Brain microvascular endothelial cell (primary cell): ENCODE data around the gene FUOM.

ENCODE experiments used
- DNase-seq: peaks from one replicate; pipeline ENCODE4 v3.0.0-alpha.2; 2020
- H3K27ac ChIP-seq: fragments of 250-450 bp; sonication (Bioruptor Pico); 2 replicates; pipeline ENCODE4 v1.5.1; 2020; ENCODE audit warnings: mild to moderate bottlenecking, moderate library complexity
- H3K27me3 ChIP-seq: fragments of 250-450 bp; sonication (Bioruptor Pico); replicated peaks from 2 replicates; pipeline ENCODE4 v1.5.1; 2020; ENCODE audit warnings: mild to moderate bottlenecking
- H3K36me3 ChIP-seq: fragments of 250-450 bp; sonication (Bioruptor Pico); replicated peaks from 2 replicates; pipeline ENCODE4 v1.5.1; 2020; ENCODE audit warnings: mild to moderate bottlenecking
- H3K4me3 ChIP-seq: 2 replicates; pipeline ENCODE4 v1.5.1; 2011; ENCODE audit warnings: low read depth, mild to moderate bottlenecking, control low read depth, low read length, moderate library complexity
- in situ Hi-C: cut with HindIII; loops from 2 replicates; pipeline ENCODE4 v1.10.0; 2017; ENCODE audit warnings: low sequenced_read_pairs, low pct_ligation_motif_present
- TF ChIP-seq, protein P1 (sequence below): IDR thresholded peaks from 2 replicates; pipeline ENCODE4 v1.5.1; 2011; ENCODE audit warnings: low read depth, mild to moderate bottlenecking, moderate library complexity, low read length, control low read depth, inconsistent platforms; ENCODE audit errors: missing control alignments

Gene FUOM

DNA sequence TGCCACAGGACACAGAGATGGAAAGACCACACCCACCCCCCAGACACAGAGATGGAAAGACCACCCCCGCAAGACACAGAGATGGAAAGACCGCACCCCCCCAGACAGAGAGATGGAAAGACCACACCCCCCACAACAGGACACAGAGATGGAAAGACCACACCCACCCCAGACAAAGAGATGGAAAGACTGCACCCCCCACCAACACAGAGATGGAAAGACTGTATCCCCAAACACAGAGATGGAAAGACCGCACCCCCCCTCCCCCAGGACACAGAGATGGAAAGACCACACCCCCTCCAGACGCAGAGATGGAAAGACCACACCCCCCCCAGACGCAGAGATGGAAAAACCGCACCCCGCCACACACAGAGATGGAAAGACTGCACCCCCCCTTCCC lies 41.1 kb downstream of the FUOM start:
- Histone ChIP-seq H3K4me3 (no peak overlapping the region), H3K27ac (no peak overlapping the region), H3K27me3 (no peaks in the 10 kb centered on the region), H3K36me3 (peaks cover 2% of the 10 kb centered on the region)
- TF ChIP-seq, protein P1, sequence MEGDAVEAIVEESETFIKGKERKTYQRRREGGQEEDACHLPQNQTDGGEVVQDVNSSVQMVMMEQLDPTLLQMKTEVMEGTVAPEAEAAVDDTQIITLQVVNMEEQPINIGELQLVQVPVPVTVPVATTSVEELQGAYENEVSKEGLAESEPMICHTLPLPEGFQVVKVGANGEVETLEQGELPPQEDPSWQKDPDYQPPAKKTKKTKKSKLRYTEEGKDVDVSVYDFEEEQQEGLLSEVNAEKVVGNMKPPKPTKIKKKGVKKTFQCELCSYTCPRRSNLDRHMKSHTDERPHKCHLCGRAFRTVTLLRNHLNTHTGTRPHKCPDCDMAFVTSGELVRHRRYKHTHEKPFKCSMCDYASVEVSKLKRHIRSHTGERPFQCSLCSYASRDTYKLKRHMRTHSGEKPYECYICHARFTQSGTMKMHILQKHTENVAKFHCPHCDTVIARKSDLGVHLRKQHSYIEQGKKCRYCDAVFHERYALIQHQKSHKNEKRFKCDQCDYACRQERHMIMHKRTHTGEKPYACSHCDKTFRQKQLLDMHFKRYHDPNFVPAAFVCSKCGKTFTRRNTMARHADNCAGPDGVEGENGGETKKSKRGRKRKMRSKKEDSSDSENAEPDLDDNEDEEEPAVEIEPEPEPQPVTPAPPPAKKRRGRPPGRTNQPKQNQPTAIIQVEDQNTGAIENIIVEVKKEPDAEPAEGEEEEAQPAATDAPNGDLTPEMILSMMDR: no peak
- in situ Hi-C loops: no loop called here
- DNase-seq: no peak

DNA sequence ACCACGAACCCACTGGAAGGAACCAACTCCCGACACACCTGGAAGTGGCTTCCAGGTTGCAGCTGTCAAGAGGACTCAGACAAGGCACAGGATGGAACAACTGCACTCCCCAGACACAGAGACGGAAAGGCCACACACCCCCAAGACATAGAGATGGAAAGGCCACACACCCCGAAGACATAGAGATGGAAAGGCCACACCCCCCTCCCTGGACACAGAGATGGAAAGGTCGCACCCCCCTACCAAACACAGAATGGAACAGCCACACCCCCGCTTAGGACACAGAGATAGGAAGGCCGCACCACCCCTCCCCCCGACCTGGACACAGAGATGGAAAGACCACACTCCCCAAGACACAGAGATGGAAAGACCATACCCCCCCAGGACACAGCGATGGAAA lies 41.6 kb downstream of the FUOM start:
- in situ Hi-C loops: no loop called here
- H3K36me3 ChIP-seq: peaks cover 3% of the 10 kb centered on the region
- no peak overlapping the region for H3K27ac ChIP-seq
- DNase-seq: no peak
- TF ChIP-seq, protein P1: no peak
- no peaks in the 10 kb centered on the region for H3K27me3 ChIP-seq
- no peak overlapping the region for H3K4me3 ChIP-seq

GRCh38 chr10:133315847-133316246 lies 42.0 kb downstream of the FUOM start:
- H3K27ac ChIP-seq: no peak overlapping the region
- H3K36me3 ChIP-seq: peaks cover 3% of the 10 kb centered on the region
- H3K4me3 ChIP-seq: no peak overlapping the region
- no peak for DNase-seq
- H3K27me3 ChIP-seq: no peaks in the 10 kb centered on the region
- in situ Hi-C loops: no loop called here
- TF ChIP-seq, protein P1: no peak

- no peak overlapping the region for H3K4me3 ChIP-seq
- no peaks in the 10 kb centered on the region for H3K27me3 ChIP-seq
- no peak for DNase-seq
- peaks cover 3% of the 10 kb centered on the region for H3K36me3 ChIP-seq
- H3K27ac ChIP-seq: no peak overlapping the region
- TF ChIP-seq, protein P1: no peak
- in situ Hi-C loops: no loop called here
Measured at GRCh38 chr10:133314911-133315310, 42.9 kb downstream of the FUOM start.

DNA sequence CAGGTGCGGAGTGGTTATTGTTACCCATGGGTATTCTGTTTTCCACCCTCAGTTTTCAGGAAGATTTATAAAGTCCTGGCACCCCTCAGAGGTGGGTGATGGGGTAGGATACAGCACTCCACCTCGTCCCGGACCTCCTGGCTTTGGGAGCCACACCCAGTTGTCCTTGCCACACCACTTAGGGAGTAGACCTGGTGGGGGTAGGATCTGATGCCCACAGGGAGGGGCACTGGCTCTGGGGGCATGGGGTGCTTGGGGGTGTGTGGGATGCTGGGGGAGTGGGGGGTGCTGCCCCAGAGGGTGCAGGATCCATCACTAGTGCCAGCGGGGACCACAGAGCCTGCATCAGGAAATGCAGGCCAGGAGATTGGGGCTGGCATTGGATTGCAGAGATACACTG lies 44.6 kb downstream of the FUOM start:
- H3K36me3 ChIP-seq: peaks cover 5% of the 10 kb centered on the region
- DNase-seq: no peak
- H3K27me3 ChIP-seq: no peaks in the 10 kb centered on the region
- no peak overlapping the region for H3K4me3 ChIP-seq
- TF ChIP-seq, protein P1: no peak
- in situ Hi-C loops: no loop called here
- H3K27ac ChIP-seq: no peak overlapping the region

DNA sequence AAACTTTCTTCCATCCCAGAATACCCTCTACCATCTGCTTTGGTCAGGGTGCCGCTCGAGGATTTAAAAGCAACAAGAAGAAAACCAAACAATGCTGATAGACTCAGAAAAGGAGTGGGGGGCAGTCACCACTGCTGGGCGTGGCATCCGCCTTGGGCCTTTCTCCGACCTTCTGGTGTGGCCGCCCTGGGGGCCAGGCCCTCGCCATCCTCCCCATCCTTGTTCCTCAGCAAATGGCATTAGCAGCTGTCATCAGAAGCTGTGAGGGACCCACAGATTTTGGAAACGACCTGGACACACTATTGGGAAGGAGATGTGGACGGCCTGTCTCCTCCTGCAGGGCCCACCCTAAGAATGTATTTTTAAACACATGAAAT lies 45.1 kb downstream of the FUOM start:
- Histone ChIP-seq H3K27ac (no peak overlapping the region), H3K27me3 (no peaks in the 10 kb centered on the region), H3K36me3 (peaks cover 5% of the 10 kb centered on the region), H3K4me3 (no peak overlapping the region)
- TF ChIP-seq, protein P1: no peak
- no peak for DNase-seq
- in situ Hi-C loops: no loop called here
